C4-2B (cell line): Measurements from ENCODE around the gene NIPSNAP3A.

Experiments used
- H3K27ac ChIP-seq: fragments of 450-650 bp; 2 replicates; pipeline ENCODE4 v1.5.1; 2017
- ZFX ChIP-seq: fragments of 450-650 bp; IDR thresholded peaks from 2 replicates; pipeline ENCODE4 v1.6.1; 2017
- TF ChIP-seq, protein P1 (sequence below): fragments of 450-650 bp; conservative IDR thresholded peaks from 2 replicates; pipeline ENCODE4 v1.5.1; 2017; ENCODE audit warnings: mild to moderate bottlenecking

NIPSNAP3A gene

GRCh38 chr9:104780796-104781395, 33.4 kb downstream of the NIPSNAP3A start:
- H3K27ac ChIP-seq = no peak overlapping the region
- TF ChIP-seq, protein P1, sequence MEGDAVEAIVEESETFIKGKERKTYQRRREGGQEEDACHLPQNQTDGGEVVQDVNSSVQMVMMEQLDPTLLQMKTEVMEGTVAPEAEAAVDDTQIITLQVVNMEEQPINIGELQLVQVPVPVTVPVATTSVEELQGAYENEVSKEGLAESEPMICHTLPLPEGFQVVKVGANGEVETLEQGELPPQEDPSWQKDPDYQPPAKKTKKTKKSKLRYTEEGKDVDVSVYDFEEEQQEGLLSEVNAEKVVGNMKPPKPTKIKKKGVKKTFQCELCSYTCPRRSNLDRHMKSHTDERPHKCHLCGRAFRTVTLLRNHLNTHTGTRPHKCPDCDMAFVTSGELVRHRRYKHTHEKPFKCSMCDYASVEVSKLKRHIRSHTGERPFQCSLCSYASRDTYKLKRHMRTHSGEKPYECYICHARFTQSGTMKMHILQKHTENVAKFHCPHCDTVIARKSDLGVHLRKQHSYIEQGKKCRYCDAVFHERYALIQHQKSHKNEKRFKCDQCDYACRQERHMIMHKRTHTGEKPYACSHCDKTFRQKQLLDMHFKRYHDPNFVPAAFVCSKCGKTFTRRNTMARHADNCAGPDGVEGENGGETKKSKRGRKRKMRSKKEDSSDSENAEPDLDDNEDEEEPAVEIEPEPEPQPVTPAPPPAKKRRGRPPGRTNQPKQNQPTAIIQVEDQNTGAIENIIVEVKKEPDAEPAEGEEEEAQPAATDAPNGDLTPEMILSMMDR = peak; percentile 81
- TF ChIP-seq ZFX = no peak

DNA sequence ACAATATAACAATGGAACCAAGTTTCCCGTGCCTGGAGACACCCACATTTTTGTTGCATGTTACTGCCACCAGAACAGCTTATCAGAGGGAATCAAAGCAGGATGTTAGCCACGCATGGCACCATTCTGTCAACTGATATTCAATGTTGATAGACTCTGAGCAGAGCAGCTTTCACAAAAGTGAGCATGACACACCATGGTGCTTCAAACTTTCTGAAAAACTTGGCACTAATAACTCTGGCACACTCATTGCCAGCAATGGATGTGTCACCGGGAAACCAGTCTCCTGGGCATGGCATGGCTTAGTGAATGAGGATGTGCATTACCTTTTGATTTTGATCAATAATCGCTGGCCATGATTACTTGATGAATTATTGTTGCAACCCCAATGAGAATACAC, 36.1 kb downstream of the NIPSNAP3A start:
- TF ChIP-seq ZFX = no peak
- H3K27ac ChIP-seq = no peak overlapping the region

GRCh38 chr9:104784098-104784497, 36.6 kb downstream of the NIPSNAP3A start:
- TF ChIP-seq ZFX = no peak
- TF ChIP-seq, protein P1 = no peak
- H3K27ac ChIP-seq = no peak overlapping the region

GRCh38 chr9:104786293-104786692, 38.8 kb downstream of the NIPSNAP3A start:
- no peak overlapping the region for H3K27ac ChIP-seq
- TF ChIP-seq, protein P1 = no peak
- TF ChIP-seq ZFX = no peak

DNA sequence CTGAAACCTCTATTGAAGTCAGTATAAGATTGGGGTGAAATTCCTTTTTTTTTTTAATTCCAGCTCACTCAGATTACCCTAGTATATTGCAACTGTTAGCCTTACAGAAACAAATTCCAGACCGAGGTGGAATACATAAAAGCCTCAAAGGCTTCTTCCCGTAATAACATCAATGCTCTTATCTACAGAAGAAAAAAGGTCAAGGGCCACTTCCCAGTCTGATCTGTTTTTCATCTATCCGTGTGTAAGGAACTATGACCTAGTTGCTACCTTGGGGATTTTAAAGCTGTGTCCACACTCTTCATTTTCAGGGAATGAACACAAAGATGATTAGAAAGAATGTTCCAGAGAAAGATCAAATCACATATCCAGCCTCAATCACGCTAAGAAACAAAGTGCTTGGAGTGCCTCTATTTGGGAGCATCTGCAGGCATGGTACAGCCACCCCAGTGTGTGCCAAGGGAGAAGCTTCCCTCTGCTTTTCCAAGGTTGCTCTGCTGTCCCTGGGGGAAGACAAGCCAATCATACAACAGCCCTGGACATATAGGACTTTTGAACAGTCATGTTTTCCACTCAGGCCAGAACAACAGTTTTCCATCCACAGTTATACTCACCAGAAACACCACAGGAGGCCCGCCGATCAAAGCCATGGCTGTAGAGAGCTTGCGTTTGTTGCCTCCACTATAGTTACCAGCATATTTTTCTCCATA, 40.0 kb downstream of the NIPSNAP3A start:
- TF ChIP-seq, protein P1 = no peak
- TF ChIP-seq ZFX = no peak
- no peak overlapping the region for H3K27ac ChIP-seq

DNA sequence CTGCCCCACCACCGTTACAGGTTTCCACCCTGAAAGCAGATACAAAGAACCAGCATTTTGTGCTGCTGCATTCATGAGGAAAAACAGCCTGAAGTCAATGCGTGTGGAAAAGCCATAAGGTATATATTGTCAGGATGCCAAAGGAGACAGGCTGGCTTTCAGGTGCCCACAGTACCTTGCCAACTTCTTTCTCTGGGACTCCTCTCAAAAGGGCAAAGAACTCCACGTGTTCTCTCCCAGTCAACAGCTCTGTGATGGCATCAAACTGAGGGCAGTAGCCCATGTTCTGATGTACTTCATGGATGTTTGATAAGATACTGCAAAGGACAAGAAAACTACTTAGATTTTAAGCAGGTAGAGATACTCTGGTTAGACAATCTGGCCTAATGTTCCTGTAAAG, 40.8 kb downstream of the NIPSNAP3A start:
- H3K27ac ChIP-seq = no peak overlapping the region
- TF ChIP-seq, protein P1 = no peak
- no peak for TF ChIP-seq ZFX

- no peak for TF ChIP-seq ZFX
- TF ChIP-seq, protein P1 = no peak
- H3K27ac ChIP-seq = no peak overlapping the region
These were observed 46.6 kb downstream of the NIPSNAP3A start for GRCh38 chr9:104794070-104794469.

- no peak overlapping the region for H3K27ac ChIP-seq
- TF ChIP-seq, protein P1 = no peak
- TF ChIP-seq ZFX = no peak
These were observed 47.6 kb downstream of the NIPSNAP3A start for GRCh38 chr9:104795082-104795481.
